Dedifferentiated amniotic fluid mesenchymal stem cell (primary cell): Measurements from ENCODE around the gene ARHGAP11A.
"Not testable (repeated sequence)": the region's sequence is repeated elsewhere in the genome, so short reads cannot be mapped to it uniquely, and the experiment has no call there.

Experiments used
- DNase-seq: peaks from one replicate; pipeline ENCODE4 v3.0.0-alpha.2; 2016; ENCODE audit errors: extremely low spot score

The ARHGAP11A gene

GRCh38 chr15:32615051-32615870 lies at the start of gene ARHGAP11A:
Gene ARHGAP11A (plus strand): TSS chr15:32615504. CDS start chr15:32616212, 708 bp downstream.
- DNase-seq, result peak; percentile 83

DNA sequence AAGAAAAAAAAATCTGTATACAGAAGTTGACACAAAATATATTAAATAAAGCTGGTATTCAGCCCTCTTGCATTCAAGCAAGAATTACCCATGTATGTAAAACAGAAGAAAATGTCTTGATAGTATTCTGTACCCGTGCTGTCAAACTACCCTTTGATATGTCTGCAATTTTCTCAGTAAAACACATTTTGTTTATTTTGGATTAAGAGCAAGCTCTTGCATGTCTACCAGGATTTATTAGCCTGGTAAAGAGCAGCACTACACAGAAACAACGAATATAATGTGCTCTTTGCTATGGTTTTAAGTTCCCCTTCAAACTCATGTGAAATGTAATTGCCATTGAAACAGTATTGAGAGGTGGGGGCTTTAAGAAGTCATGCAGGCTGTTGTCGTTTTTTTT lies 46.3 kb upstream of the ARHGAP11A start:
- not testable (repeated sequence) for DNase-seq

DNA sequence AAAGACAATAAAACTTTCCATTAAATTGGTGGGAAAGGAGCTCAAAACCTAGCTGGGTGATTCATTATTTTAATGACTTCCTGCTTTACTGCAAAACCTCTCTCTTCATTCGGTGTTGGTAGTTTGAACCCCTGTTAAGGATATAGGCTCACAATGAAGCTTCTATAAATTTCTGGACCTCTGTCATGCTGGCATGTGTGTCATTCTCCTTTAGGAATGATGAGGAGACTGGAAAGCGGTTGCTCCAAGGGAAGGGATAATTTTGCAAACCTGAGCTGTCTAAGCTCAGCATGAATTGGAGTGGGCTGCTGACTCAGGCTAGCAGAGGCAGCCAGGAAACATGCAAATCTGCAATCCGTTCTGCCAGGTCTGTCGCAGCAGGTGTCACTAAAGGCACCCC lies 36.8 kb upstream of the ARHGAP11A start:
- not testable (repeated sequence) for DNase-seq

DNA sequence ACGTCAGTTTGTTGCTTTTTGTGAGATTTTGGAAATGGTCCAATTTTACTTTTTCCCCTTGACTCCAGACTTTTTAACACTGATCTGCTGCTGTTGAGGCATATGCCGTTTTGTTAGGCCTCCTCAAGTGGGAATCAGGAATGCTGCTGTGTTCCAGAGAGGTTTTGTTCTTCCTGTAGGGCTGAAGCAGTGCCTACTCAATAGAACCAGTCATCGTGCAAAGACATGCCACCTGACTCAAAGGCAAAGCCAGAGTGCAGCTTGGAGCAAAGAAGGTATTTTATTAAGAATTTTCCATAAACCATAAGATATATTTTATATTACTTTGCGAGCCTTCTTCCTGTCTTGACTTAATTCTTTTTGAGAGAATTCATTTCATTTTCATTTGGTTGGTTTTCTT lies 29.5 kb upstream of the ARHGAP11A start:
- DNase-seq, result not testable (repeated sequence)

DNA sequence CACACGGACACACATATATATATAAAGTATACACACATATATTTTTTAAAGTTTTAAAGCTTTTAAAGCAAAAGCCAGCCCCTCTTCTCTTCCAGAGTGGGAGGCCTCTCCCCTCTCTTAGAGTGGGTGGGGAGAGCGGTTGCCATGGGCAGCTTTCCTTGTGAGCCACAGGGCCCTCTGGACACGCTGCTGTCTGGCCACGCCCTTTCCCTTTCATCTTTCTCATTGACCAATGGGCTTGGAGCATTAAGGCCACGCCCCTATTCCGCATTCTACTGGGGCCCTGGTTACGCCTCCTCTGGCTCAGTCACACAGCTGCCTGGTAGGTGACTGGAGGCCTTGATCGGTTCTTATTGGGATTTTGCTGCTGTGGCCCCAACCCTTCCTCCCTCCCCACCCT lies 22.2 kb upstream of the ARHGAP11A start, which contains the start of gene GOLGA8N:
GOLGA8N (plus strand) TSS at position 306 of the 400 bp plus-strand sequence.
- DNase-seq, result not testable (repeated sequence)

DNA sequence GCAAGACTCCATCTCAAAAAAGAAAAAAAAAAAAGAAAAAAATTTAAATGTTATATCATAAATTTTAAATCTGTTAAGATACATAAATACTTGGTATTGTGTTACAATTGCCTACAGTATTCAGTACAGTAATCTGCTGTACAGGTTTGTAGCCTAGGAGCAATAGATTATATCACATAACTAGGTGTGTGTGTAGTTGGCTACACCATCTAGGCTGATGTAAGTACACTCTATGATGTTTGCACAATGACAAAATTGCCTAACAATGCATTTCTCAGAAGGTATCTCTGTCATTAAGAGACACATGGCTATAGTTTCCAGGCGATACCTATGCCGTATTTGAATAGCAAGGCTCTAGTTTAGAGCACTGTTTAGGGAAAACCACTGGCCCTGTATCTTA lies 5.8 kb upstream of the ARHGAP11A start:
- DNase-seq, result not testable (repeated sequence)

- DNase-seq, result not testable (repeated sequence)
Measured at GRCh38 chr15:32610719-32611118, 4.6 kb upstream of the ARHGAP11A start.

DNA sequence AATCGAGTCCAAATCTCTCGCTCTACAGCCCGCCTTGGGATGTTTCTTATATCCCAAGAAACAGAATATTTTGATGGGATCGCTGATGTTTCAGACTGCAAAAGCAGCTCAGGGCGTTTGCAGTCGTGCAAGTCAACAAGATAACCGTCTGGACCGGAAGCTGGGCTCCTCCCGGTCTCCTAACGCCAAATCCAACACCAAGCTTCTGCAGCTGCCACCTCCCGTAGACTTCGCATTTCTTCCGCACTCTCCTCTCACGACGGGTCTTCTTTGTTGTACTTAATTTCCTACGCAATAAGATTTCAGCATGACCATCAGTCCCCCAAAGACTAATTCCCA lies 623 bp upstream of the ARHGAP11A start:
- DNase-seq, result not testable (repeated sequence)

DNA sequence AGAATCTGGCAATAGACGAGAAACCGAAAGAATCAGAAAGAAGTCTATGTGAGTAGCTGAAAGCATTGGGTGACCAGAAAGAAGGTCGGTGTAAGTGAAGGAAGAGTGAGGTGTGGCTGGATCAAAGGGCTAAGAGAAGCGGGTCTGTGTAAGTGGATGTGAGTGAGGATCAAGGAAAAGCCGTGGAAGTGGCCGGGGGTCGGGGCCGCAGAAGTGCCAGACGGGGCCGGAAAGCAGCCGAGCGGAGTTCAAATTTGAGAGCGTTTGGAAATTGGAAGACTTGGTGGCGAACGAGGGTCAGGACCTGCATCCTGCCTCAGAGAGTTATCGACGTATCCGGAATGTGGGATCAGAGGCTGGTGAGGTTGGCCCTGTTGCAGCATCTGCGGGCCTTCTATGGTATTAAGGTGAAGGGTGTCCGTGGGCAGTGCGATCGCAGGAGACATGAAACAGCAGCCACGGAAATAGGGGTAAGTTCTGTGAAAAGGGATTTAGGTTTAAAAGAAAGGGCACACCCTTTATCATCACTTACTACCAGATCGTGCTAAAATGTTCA lies 645 bp downstream of the ARHGAP11A start:
- DNase-seq, result not testable (repeated sequence)

DNA sequence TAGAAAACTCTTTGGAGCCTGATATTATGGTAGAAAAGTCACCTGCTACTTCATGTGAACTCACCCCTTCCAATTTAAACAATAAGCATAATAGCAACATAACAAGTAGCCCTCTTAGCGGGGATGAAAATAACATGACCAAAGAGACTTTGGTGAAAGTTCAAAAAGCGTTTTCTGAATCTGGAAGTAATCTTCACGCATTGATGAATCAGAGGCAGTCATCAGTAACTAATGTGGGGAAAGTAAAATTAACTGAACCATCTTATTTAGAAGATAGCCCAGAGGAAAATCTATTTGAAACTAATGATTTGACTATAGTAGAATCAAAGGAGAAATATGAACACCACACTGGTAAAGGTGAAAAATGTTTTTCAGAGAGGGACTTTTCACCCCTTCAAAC lies 21.1 kb downstream of the ARHGAP11A start:
- DNase-seq, result no peak

DNA sequence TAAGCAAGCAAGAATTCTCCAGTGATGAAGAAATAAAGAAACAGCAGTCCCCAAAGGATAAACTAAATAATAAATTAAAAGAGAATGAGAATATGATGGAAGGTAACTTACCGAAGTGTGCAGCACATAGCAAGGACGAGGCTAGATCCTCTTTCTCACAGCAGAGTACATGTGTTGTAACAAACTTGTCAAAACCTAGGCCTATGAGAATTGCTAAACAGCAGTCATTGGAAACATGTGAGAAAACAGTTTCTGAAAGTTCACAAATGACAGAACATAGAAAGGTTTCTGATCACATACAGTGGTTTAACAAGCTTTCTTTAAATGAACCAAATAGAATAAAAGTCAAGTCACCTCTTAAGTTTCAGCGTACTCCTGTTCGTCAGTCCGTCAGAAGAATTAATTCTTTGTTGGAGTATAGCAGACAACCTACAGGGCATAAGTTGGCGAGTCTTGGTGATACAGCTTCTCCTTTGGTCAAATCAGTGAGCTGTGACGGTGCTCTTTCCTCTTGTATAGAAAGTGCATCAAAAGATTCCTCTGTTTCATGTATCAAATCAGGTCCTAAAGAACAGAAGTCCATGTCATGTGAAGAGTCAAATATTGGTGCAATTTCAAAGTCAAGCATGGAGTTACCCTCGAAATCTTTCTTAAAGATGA lies 21.7 kb downstream of the ARHGAP11A start:
- DNase-seq, result no peak

DNA sequence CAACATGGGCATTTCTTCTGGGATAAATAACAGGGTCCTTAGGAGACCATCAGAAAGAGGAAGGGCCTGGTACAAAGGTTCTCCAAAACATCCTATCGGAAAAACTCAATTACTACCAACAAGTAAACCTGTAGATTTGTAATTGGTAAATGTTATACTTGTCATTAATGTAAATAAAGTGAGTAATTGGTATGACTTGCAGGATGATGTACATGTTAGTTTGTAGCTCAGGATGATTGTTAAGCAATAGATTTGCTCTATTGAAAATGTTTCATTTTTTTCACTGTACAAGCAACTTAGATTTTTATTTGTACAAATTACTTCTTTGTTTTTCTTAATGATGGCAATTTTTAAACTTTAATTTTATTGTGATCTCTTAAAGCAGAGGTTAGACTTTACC lies 22.4 kb downstream of the ARHGAP11A start:
- no peak for DNase-seq

GRCh38 chr15:32641517-32642059 lies 26.3 kb downstream of the ARHGAP11A start, which contains the start of gene SCG5:
Gene SCG5 (plus strand): TSS chr15:32641710. CDS start chr15:32643593, 1,883 bp downstream.
- DNase-seq, result no peak

DNA sequence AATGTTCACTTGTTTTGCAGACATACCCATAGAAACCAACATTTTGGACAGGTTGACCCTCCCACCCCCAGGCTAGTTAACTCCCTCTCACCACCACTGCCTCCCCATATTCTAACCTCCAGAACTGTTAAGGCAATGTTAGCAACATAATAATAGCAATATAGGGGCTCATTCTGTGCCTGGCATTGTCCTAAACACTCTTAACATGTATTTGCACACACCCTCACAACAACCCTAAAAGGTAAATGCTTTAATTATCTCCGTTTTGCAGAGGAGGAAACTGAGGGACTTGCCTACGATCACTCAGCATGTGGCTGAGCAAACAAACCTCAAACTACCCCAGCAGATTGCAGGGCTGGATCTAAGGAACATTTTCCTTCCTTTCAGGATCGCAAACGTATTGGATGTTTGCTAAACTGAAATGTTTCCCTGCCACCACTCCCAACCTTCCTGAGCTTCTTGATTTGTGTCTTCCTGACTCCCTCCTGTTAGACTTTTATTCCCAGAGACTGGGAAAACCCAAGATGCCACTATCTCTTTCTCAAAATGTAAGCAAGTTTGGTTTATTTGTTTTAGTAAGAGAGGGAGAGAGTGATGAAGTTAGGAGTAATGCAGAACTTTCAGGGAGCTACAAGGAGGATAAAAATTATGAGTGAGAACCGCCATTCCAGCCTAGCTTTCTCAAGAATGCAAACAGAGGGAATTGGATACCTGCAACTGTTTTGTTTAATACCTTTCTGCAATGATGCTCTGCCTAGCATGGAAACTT lies 27.5 kb downstream of the ARHGAP11A start:
- DNase-seq, result no peak

- DNase-seq, result no peak
Measured at GRCh38 chr15:32643907-32644445, 28.7 kb downstream of the ARHGAP11A start.

- DNase-seq, result peak; percentile 3
Measured at GRCh38 chr15:32646291-32646690, 31.0 kb downstream of the ARHGAP11A start.

- DNase-seq, result no peak
Measured at GRCh38 chr15:32649342-32649741, 34.0 kb downstream of the ARHGAP11A start.

DNA sequence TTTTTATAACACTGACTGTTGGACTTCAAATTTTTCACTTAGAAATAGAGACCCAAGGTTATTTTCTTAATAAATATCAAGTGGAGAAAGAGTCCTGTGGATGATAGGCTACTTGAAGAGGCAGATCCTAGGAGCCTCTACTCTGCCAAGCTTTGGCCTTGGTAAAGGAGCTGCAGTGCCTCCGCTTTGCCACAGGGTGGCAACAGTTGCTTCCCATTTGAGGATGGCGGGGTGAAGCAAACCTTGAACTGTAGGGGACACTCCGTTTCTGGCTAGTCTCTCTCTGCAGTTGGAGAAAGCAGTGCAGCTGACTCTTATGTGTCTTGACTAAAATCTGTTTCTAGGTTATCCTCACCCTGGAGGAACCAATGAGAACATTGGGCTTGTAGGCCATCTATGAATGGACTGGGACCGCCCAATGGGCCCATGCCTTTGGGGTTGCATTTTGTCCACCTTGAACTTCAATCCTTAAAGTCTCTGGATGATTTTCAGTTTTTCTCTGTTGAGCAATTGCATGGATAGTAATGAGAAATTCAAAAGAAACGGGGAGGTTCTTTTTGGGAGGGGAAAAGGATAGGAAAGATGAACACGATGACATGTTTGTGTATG lies 36.0 kb downstream of the ARHGAP11A start:
- DNase-seq, result peak; percentile 69

GRCh38 chr15:32652178-32652577 lies 36.9 kb downstream of the ARHGAP11A start:
- DNase-seq, result no peak

- no peak for DNase-seq
Measured at GRCh38 chr15:32656091-32656490, 40.8 kb downstream of the ARHGAP11A start.

DNA sequence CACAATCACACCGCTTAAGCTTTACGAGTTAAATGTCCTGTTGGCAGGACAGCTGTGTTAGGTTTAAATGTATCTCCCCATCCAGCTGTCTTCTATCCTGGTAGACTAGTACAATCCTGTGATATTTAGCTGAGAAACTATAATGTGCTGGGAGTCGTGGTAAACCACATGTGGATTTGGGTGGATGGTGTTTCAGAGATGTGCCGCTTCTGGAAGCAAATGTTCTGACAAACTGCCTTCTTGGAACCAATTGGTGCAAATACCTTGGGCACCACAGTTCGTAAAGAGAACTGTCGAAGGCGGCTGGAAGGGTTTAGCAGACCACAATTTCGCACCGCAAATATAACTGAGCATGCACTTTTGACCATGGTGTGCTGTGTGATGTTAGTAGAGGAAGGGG lies 41.2 kb downstream of the ARHGAP11A start:
- no peak for DNase-seq
